K562 (cell line): ENCODE measurements around the gene PES1. TPM values are rescaled to one million over a fixed set of nuclear protein-coding genes. Genes with fewer than 3 reads are reported as not detected.

ENCODE experiments used
- ARID1B ChIP-seq: fragments of 450-650 bp; IDR thresholded peaks from 2 replicates; pipeline ENCODE4 v1.6.1; 2016; ENCODE audit warnings: antibody characterized with exemption, mild to moderate bottlenecking, inconsistent platforms
- ATF1 ChIP-seq, 2 experiments: fragments of 450-650 bp in 1 of 2; IDR thresholded peaks; 2 replicates each; pipeline ENCODE4 v1.6.1; 2016; ENCODE audit warnings: missing compliant biosample characterization in 1 of 2, missing genetic modification characterization in 1 of 2
- ATF7 ChIP-seq: fragments of 450-650 bp; IDR thresholded peaks from 2 replicates; pipeline ENCODE4 v1.7.1; 2014; ENCODE audit warnings: mild to moderate bottlenecking, moderate library complexity
- DIDO1 ChIP-seq: fragments of 450-650 bp; IDR thresholded peaks from 2 replicates; pipeline ENCODE4 v1.6.1; 2016; ENCODE audit warnings: low read depth, missing biosample characterization, missing genetic modification characterization
- FOXK2 ChIP-seq, 2 experiments: fragments of 450-650 bp; IDR thresholded peaks in 1 of 2; conservative IDR thresholded peaks in 1 of 2; 2 replicates each; pipeline ENCODE4 v1.6.1; 2016; ENCODE audit warnings: low read depth in 2 of 2, mild to moderate bottlenecking in 1 of 2
- HDAC1 ChIP-seq, 2 experiments: fragments of 450-650 bp; IDR thresholded peaks; 2 replicates each; pipeline ENCODE4 v1.6.1; 2016 to 2017; ENCODE audit warnings: inconsistent platforms in 1 of 2, mild to moderate bottlenecking in 1 of 2, moderate library complexity in 1 of 2
- HDAC2 ChIP-seq: fragments of 450-650 bp; IDR thresholded peaks from 2 replicates; pipeline ENCODE4 v1.6.1; 2016; ENCODE audit warnings: mild to moderate bottlenecking
- HNRNPLL ChIP-seq: fragments of 200-400 bp; formaldehyde crosslinking; IDR thresholded peaks from 2 replicates; pipeline ENCODE4 v1.6.1; 2017; ENCODE audit warnings: low read length, low read depth, mild to moderate bottlenecking; ENCODE audit not compliant: poor library complexity, severe bottlenecking
- KDM2B ChIP-seq: fragments of 250-450 bp; sonication (Bioruptor Pico); IDR thresholded peaks from 2 replicates; pipeline ENCODE4 v1.8.0; 2021; ENCODE audit warnings: mild to moderate bottlenecking, moderate library complexity
- LEF1 ChIP-seq: fragments of 450-650 bp; IDR thresholded peaks from 2 replicates; pipeline ENCODE4 v1.6.1; 2016; ENCODE audit warnings: mild to moderate bottlenecking
- MTA3 ChIP-seq: fragments of 450-650 bp; formaldehyde crosslinking; IDR thresholded peaks from 2 replicates; pipeline ENCODE4 v1.6.1; 2017; ENCODE audit warnings: mild to moderate bottlenecking, borderline replicate concordance
- NFE2 ChIP-seq: IDR thresholded peaks from 2 replicates; pipeline ENCODE4 v1.6.1; 2014; ENCODE audit warnings: antibody characterized with exemption, low read depth
- NFRKB ChIP-seq: fragments of 450-650 bp; IDR thresholded peaks from 2 replicates; pipeline ENCODE4 v1.6.1; 2016; ENCODE audit warnings: low read depth
- RCOR1 ChIP-seq, 2 experiments: IDR thresholded peaks; 2 replicates each; pipeline ENCODE4 v1.6.1; 2012; ENCODE audit warnings: low read depth in 2 of 2, low read length in 2 of 2, borderline replicate concordance in 1 of 2, improper control_type of control experiment in 1 of 2
- SAFB ChIP-seq: fragments of 200-400 bp; formaldehyde crosslinking; IDR thresholded peaks from 2 replicates; pipeline ENCODE4 v1.6.1; 2017; ENCODE audit warnings: low read depth, low read length, borderline replicate concordance
- STAT5B ChIP-seq: fragments of 250-450 bp; sonication (Bioruptor Pico); IDR thresholded peaks from 2 replicates; pipeline ENCODE4 v1.8.0; 2021; ENCODE audit warnings: mild to moderate bottlenecking, inconsistent platforms
- TBP ChIP-seq: optimal IDR thresholded peaks from 2 replicates; pipeline ENCODE3; 2011; ENCODE audit warnings: low read depth, low read length, improper control_type of control experiment
- TRIM24 ChIP-seq, 2 experiments: fragments of 450-650 bp; IDR thresholded peaks; 2 replicates each; pipeline ENCODE4 v1.6.1; 2016
- U2AF2 ChIP-seq: fragments of 200-400 bp; formaldehyde crosslinking; optimal IDR thresholded peaks from 2 replicates; pipeline ENCODE3; 2017; ENCODE audit warnings: low read depth, mild to moderate bottlenecking, low read length
- ZNF184 ChIP-seq: sonication (generic); formaldehyde crosslinking; IDR thresholded peaks from 2 replicates; pipeline ENCODE4 v1.5.0; 2020; ENCODE audit warnings: missing genetic modification reagents
- ZNF717 ChIP-seq: fragments of 250-450 bp; sonication (Bioruptor Pico); IDR thresholded peaks from 2 replicates; pipeline ENCODE4 v1.5.0; 2021
- polyA plus RNA-seq, 8 experiments: library from polyadenylated mRNA; depleted of rRNA in 4 of 8; stranded (reverse) in 5 of 8; unstranded in 3 of 8; fragments of >200 nt; fragmentation: Nextera tagmentation in 2 of 8; fragmentation: Illumina TruSeq in 1 of 8; extraction: Ambion mirVana in 2 of 8; extraction: Trizol in 1 of 8; gene quantifications; 2 replicates each; pipeline versions ENCODE4 v1.2.1 to v1.2.3, GENCODE V29; 2011 to 2014; ENCODE audit warnings: inconsistent platforms in 1 of 8, missing spikeins in 1 of 8
- total RNA-seq, 7 experiments: library from RNA; depleted of rRNA in 6 of 7; stranded (reverse); fragments of >200 nt in 6 of 7; fragmentation: Illumina TruSeq in 2 of 7; extraction: Trizol in 2 of 7; gene quantifications; 2 replicates each; pipeline versions ENCODE4 v1.2.1 to v1.2.3, GENCODE V29; 2011 to 2021; ENCODE audit warnings: low replicate concordance in 1 of 7
- TF ChIP-seq, protein P1 (sequence below): sonication (generic); formaldehyde crosslinking; IDR thresholded peaks from 2 replicates; pipeline ENCODE4 v1.8.0; 2022; ENCODE audit warnings: missing genetic modification reagents, mild to moderate bottlenecking, moderate library complexity, borderline replicate concordance
- TF ChIP-seq, protein P2 (sequence below): fragments of 450-650 bp; formaldehyde crosslinking; IDR thresholded peaks from 2 replicates; pipeline ENCODE4 v1.4.0; 2020; ENCODE audit warnings: mild to moderate bottlenecking, moderate library complexity
- TF ChIP-seq, protein P3 (sequence below), 3 experiments: fragments of 200-800 bp in 1 of 3; sonication (Bioruptor generic) in 1 of 3; sonication (generic) in 1 of 3; formaldehyde crosslinking in 1 of 3; IDR thresholded peaks; 2 replicates each; pipeline versions ENCODE4 v1.6.1 to v1.8.0; 2016 to 2022; ENCODE audit warnings: mild to moderate bottlenecking in 2 of 3, missing compliant biosample characterization in 2 of 3, missing genetic modification characterization in 2 of 3, missing genetic modification reagents in 1 of 3

PES1 gene
- total and polyA plus RNA-seq, 9 of the 15 experiments (the other 6 are each of a cell fraction or from before 2014, with no cell fraction given) = 6.5 to 158 (median 94.3) TPM

DNA sequence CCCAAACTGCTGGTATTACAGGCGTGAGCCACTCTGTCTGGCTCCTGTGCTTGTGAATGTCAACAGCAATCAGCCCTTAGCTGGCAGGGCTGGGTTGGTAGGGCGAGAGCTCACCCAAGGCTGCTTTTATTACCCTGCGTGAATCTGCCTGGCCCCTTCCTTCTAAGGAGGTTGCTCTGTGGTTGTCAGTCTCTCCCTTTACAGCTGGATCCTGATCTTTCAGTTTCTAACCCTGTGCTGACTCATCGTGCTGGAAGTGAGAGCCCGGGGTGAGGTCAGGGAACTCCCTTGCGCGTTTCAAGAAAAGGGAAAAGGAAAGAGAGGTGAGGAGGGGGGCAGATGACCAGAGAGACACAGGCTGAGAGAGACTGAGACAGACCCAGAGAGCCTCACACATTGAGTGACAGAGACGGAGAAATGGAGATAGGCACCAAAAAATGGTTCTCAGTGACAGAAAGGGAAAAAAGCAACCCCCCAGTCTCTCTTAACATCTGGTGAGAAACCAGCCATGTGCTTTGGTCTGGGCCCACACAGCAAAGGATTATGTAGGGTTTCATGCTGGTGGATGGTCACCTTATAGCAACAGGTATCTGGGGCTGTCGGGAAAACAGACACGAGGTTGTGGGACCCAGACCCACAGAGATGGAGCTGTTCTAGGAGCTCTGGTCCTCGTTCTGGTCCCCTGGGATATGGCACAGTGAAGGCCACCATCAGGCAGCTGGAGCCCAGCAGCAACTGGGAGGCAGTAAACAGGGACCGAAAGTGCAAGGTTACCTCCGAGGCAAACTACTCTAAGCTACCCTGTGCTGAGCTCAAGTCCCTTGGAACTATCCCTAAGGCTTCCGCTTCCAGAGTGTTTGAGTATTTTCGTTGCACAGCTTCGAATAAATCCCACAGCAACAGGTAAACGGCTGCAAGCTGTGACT lies 17.8 kb upstream of the PES1 start (continued):
- no peak for TF ChIP-seq ATF1 (CRISPR knock-in tag; IDR thresholded peaks at IDR 0.05)
- TF ChIP-seq ATF1 (tag; IDR thresholded peaks at IDR 0.05) = peak; percentile 46; the same call in 1 of the 2 replicates
- peak; percentile 65 for TF ChIP-seq ARID1B
- no peak for TF ChIP-seq KDM2B
- TF ChIP-seq, protein P1, sequence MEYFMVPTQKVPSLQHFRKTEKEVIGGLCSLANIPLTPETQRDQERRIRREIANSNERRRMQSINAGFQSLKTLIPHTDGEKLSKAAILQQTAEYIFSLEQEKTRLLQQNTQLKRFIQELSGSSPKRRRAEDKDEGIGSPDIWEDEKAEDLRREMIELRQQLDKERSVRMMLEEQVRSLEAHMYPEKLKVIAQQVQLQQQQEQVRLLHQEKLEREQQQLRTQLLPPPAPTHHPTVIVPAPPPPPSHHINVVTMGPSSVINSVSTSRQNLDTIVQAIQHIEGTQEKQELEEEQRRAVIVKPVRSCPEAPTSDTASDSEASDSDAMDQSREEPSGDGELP (CRISPR knock-in tag) = peak; percentile 88
- 0 out of 4 replicates have a peak, but pooled peaks of 1 of the 2 experiments have one; percentile 24 for TF ChIP-seq FOXK2 (conservative IDR thresholded peaks at IDR 0.05 in 1 of 2, IDR thresholded peaks at IDR 0.05 in 1 of 2; ENCODE audit: low read depth in 2 of 2)
- peak; percentile 70; the same call in 1 of the 2 replicates for TF ChIP-seq LEF1
- TF ChIP-seq STAT5B (CRISPR knock-in tag) = no peak
- no peak for TF ChIP-seq HNRNPLL
- TF ChIP-seq NFE2 = peak; percentile 93
- no peak for TF ChIP-seq HDAC2
- TF ChIP-seq, protein P2, sequence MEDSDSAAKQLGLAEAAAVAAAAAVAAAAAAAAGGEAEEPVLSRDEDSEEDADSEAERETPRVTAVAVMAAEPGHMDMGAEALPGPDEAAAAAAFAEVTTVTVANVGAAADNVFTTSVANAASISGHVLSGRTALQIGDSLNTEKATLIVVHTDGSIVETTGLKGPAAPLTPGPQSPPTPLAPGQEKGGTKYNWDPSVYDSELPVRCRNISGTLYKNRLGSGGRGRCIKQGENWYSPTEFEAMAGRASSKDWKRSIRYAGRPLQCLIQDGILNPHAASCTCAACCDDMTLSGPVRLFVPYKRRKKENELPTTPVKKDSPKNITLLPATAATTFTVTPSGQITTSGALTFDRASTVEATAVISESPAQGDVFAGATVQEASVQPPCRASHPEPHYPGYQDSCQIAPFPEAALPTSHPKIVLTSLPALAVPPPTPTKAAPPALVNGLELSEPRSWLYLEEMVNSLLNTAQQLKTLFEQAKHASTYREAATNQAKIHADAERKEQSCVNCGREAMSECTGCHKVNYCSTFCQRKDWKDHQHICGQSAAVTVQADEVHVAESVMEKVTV (CRISPR knock-in tag) = no peak
- no peak for TF ChIP-seq DIDO1
- TF ChIP-seq HDAC1 (IDR thresholded peaks at IDR 0.05) = peak in 1 of 2 experiments; percentile 40; a peak in 1 of 4 replicates
- TF ChIP-seq, protein P3, sequence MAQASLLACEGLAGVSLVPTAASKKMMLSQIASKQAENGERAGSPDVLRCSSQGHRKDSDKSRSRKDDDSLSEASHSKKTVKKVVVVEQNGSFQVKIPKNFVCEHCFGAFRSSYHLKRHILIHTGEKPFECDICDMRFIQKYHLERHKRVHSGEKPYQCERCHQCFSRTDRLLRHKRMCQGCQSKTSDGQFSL (CRISPR knock-in tag; IDR thresholded peaks at IDR 0.05) = no peak
- TF ChIP-seq, protein P3 (tag; IDR thresholded peaks at IDR 0.05) = 0 out of 4 replicates have a peak, but pooled peaks of 1 of the 2 experiments have one; percentile 39
- TF ChIP-seq ATF7 = peak; percentile 69
- TF ChIP-seq TBP = peak; percentile 49
- 0 out of 2 replicates have a peak, but pooled peaks have one; percentile 20 for TF ChIP-seq NFRKB
- no peak for TF ChIP-seq TRIM24 (IDR thresholded peaks at IDR 0.05)
- no peak for TF ChIP-seq ZNF717
- TF ChIP-seq SAFB = no peak
- TF ChIP-seq U2AF2 = no peak
- TF ChIP-seq ZNF184 (CRISPR knock-in tag) = no peak
- no peak for TF ChIP-seq RCOR1 (IDR thresholded peaks at IDR 0.05; ENCODE audit: borderline replicate concordance in 1 of 2, low read depth in 2 of 2, low read length in 2 of 2)
- no peak for TF ChIP-seq MTA3
